ENCODE measurements around the gene TSPAN14. TPM values are rescaled to one million over a fixed set of nuclear protein-coding genes. Genes with fewer than 3 reads are reported as not detected.
A peak's percentile ranks its signal among the peaks of the same experiment; 100 is the strongest.

Gene TSPAN14
- total RNA-seq, 2 experiments from 2014 or later, result 167 to 168 TPM

DNA sequence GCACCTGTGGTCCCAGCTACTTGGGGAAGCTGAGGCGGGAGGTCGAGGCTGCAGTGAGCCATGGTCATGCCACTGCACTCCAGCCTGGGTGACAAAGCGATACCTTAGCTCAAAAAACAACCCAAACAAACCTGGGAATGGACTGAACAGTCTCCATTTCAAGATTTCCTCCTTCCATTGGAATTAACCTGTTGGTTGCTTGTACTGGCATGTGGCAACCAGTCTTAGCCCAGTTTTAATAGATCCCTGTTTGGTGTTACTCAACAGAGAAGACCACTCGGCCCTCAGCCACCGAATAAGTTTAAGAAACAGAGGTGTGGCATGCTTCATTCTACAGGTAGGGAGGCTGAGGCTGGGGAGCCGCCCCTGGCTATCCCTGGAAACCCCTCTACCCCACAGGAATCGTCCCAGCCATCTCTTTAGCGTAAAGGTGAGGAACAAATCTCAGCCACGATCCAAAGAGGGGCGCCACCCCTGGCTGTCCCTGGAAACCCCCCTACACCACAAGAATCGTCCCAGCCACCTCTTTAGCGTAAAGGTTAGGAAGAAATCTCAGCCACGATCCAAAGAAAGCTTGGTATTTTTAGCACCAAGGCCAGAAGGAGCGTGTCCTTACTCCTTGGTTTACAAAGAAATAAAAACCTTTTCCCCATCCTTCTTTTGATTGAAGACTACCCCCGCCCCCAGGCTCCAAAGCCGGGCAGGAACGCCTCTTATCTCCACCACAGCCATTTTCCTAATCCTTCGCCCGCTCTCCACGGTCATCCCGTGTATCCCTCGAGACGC, 861 bp upstream of the TSPAN14 start:
- H3K27ac ChIP-seq (ENCODE audit: low read depth in 1 of 2, low read length in 2 of 2), result peak overlapping the region; percentile 60 to 67
- Mint-ChIP-seq H3K36me3 (ENCODE audit: low read depth) (peaks cover 29% of the 10 kb centered on the region), H3K27me3 (no peaks in the 10 kb centered on the region), H3K4me3 (peak overlapping the region; percentile 93), H3K4me1 (ENCODE audit: low read depth) (peaks cover 30% of the 10 kb centered on the region), H3K9me3 (no peaks in the 10 kb centered on the region), H3K27ac (no peak overlapping the region)
- CTCF ChIA-PET, result interaction anchor here (1.0 to 11.7 kb wide), 4 partner anchors 8 to 52 kb away, joined by 3 to 147 read pairs (median 6); no protein-coding TSS in a partner anchor
- peak overlapping the region; percentile 44 for H3K4me3 ChIP-seq (ENCODE audit: low read length)
- POLR2A ChIA-PET, result interaction anchor here (0.6 to 13.1 kb wide), 11 partner anchors 9 to 250 kb away, joined by 3 to 176 read pairs (median 4); partner anchors contain the start of gene PRXL2A
- intact Hi-C loops (cut with DNase I, micrococcal nuclease), result loop anchor here in 1 of 2 experiments (2.0 kb wide), 1 partner anchor 34 kb away; no protein-coding TSS in a partner anchor
- no peaks in the 10 kb centered on the region for H3K36me3 ChIP-seq (ENCODE audit: insufficient read depth, low read length)
- DNase-seq (peak in 2 of 14 experiments; percentile 60 to 69), ATAC-seq (ENCODE audit: poor library complexity) (no peak)
- TF ChIP-seq, protein P1, sequence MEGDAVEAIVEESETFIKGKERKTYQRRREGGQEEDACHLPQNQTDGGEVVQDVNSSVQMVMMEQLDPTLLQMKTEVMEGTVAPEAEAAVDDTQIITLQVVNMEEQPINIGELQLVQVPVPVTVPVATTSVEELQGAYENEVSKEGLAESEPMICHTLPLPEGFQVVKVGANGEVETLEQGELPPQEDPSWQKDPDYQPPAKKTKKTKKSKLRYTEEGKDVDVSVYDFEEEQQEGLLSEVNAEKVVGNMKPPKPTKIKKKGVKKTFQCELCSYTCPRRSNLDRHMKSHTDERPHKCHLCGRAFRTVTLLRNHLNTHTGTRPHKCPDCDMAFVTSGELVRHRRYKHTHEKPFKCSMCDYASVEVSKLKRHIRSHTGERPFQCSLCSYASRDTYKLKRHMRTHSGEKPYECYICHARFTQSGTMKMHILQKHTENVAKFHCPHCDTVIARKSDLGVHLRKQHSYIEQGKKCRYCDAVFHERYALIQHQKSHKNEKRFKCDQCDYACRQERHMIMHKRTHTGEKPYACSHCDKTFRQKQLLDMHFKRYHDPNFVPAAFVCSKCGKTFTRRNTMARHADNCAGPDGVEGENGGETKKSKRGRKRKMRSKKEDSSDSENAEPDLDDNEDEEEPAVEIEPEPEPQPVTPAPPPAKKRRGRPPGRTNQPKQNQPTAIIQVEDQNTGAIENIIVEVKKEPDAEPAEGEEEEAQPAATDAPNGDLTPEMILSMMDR (IDR thresholded peaks at IDR 0.05), result no peak
- peaks cover 40% of the 10 kb centered on the region for H3K4me1 ChIP-seq (ENCODE audit: insufficient read depth, low read length)
- no peaks in the 10 kb centered on the region for H3K9me3 ChIP-seq (ENCODE audit: control insufficient read depth in 1 of 2, insufficient read depth in 1 of 2, low read length in 2 of 2)
- H3K27me3 ChIP-seq (ENCODE audit: control insufficient read depth in 1 of 2, insufficient read depth in 2 of 2, low read length in 2 of 2), result no peaks in the 10 kb centered on the region

DNA sequence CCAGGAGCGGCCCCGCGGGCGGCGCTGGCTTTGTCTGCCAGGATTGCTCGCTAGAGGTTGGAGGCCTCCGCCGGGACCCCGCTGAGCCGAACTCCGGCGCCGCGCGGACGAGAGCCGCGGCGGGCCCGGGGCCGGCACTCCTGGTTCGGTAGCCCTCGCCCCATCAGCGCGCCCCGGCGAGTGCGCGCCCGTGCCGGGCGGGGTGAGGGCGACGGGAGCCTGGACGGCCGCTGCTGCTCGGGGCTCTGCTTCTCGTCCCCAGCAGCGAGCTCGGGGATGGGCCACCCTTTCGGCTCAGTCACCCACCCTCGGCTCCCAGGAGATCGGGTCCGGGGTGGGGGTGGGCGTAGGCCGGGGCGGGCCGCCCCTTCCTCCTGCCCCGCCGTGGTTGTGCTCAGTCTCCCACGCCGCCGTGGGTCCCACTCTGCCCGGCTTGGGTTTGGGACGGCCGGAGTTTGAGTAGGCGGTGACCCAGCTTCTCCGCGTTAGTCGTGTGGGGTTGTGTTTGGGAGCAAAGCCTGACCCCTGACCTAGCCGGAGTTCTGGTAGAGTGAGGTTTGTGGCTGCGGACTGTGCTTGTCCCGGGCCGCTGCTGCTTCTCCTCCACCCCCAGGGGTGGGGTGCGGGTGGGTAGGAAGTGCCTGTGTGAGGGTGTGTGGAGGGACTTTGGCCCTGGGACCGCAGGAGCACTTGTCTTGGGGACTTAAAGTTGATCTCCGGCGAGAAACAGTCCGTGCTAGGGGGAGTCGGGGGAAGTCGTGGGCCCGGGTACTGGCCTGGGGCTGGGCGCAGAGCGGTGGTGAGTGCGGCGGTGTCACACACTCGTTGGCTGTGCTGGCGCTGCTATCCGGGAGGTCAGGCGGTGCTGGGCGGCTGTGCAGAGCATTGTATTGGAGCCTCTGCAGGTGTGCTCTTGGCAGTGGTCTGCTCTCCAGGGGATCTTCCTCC, 677 bp downstream of the TSPAN14 start:
- H3K9me3 ChIP-seq (ENCODE audit: control insufficient read depth in 1 of 2, insufficient read depth in 1 of 2, low read length in 2 of 2), result no peaks in the 10 kb centered on the region
- ChIA-PET CTCF (interaction anchor here (19.9 kb wide), 1 partner anchor 46 kb away, joined by 250 read pairs; no protein-coding TSS in a partner anchor), POLR2A (interaction anchor here (0.7 to 21.7 kb wide), 4 partner anchors 10 to 50 kb away, joined by 3 to 420 read pairs (median 92); no protein-coding TSS in a partner anchor)
- no peaks in the 10 kb centered on the region for H3K27me3 Mint-ChIP-seq
- intact Hi-C loops (cut with DNase I, micrococcal nuclease), result loop anchor here in 1 of 2 experiments (1.0 to 5.0 kb wide), 3 partner anchors 12 to 42 kb away; no protein-coding TSS in a partner anchor
- H3K4me3 ChIP-seq (ENCODE audit: low read length), result peak overlapping the region; percentile 97
- no peaks in the 10 kb centered on the region for H3K9me3 Mint-ChIP-seq
- peak overlapping the region; percentile 95 for H3K4me3 Mint-ChIP-seq
- TF ChIP-seq, protein P1 (IDR thresholded peaks at IDR 0.05), result no peak
- no peaks in the 10 kb centered on the region for H3K36me3 ChIP-seq (ENCODE audit: insufficient read depth, low read length)
- H3K27ac Mint-ChIP-seq, result peak overlapping the region; percentile 92
- ATAC-seq (ENCODE audit: poor library complexity) (peak; percentile 13), DNase-seq (peak in 6 of 14 experiments; percentile 26 to 54 (median 48))
- no peaks in the 10 kb centered on the region for H3K27me3 ChIP-seq (ENCODE audit: control insufficient read depth in 1 of 2, insufficient read depth in 2 of 2, low read length in 2 of 2)
- H3K4me1 Mint-ChIP-seq (ENCODE audit: low read depth), result peaks cover 45% of the 10 kb centered on the region
- H3K27ac ChIP-seq (ENCODE audit: low read depth in 1 of 2, low read length in 2 of 2), result peak overlapping the region; percentile 56 to 80
- H3K36me3 Mint-ChIP-seq (ENCODE audit: low read depth), result peaks cover 43% of the 10 kb centered on the region
- H3K4me1 ChIP-seq (ENCODE audit: insufficient read depth, low read length), result peaks cover 56% of the 10 kb centered on the region
